ENCODE results near the gene DCP1B.

DNA sequence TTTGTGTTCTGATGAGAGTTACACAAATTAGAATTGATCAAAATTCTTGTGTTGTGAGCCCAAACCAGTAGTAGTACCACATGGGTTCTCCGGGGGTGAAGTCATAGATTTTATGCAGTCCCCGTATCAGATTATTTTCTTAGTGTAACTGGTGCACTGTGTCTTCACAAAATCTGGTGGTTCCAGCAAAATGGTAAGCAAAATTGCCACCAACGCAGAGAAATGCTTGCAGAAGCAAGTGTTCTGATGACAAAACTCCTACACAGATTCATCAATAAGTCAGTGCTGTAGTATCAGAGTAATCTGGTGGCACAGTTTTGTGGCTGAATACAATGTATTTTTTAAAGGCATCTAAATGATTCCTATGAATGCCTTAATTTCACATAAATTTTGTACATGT, 84.5 kb downstream of the DCP1B start:
- TF ChIP-seq, protein P1, sequence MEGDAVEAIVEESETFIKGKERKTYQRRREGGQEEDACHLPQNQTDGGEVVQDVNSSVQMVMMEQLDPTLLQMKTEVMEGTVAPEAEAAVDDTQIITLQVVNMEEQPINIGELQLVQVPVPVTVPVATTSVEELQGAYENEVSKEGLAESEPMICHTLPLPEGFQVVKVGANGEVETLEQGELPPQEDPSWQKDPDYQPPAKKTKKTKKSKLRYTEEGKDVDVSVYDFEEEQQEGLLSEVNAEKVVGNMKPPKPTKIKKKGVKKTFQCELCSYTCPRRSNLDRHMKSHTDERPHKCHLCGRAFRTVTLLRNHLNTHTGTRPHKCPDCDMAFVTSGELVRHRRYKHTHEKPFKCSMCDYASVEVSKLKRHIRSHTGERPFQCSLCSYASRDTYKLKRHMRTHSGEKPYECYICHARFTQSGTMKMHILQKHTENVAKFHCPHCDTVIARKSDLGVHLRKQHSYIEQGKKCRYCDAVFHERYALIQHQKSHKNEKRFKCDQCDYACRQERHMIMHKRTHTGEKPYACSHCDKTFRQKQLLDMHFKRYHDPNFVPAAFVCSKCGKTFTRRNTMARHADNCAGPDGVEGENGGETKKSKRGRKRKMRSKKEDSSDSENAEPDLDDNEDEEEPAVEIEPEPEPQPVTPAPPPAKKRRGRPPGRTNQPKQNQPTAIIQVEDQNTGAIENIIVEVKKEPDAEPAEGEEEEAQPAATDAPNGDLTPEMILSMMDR (IDR thresholded peaks at IDR 0.05) = no peak
- TF ChIP-seq POLR2A (IDR thresholded peaks at IDR 0.05) = no peak

Data from right lobe of liver (tissue), 4 donors.